ENCODE data around the gene PLB1. TPM values are rescaled to one million over a fixed set of nuclear protein-coding genes. Genes with fewer than 3 reads are reported as not detected.
A peak's percentile ranks its signal among the peaks of the same experiment; 100 is the strongest.

The PLB1 gene
- total RNA-seq, 1 donor from 2014 or later: 5.5 TPM

GRCh38 chr2:28644760-28645159 is 148.9 kb downstream of the PLB1 start:
- no peak for DNase-seq (ENCODE audit: low spot score)
- intact Hi-C loops (cut with DNase I): no loop called here
- no peak for ATAC-seq

GRCh38 chr2:28645553-28645952 is 149.7 kb downstream of the PLB1 start:
- ATAC-seq (no peak), DNase-seq (ENCODE audit: low spot score) (no peak)
- intact Hi-C loops (cut with DNase I): no loop called here

- no peak for ATAC-seq
These were observed 151.8 kb downstream of the PLB1 start for GRCh38 chr2:28647682-28648081.

GRCh38 chr2:28648147-28648546 is 152.3 kb downstream of the PLB1 start:
- intact Hi-C loops (cut with DNase I): no loop called here
- ATAC-seq: no peak
- no peak for DNase-seq (ENCODE audit: low spot score)

More at GRCh38 chr2:28647682-28648081, 151.8 kb downstream of the PLB1 start:
- intact Hi-C loops (cut with DNase I): no loop called here
- DNase-seq (ENCODE audit: low spot score): no peak

GRCh38 chr2:28648671-28649395 is 153.0 kb downstream of the PLB1 start:
- no peak for ATAC-seq
- intact Hi-C loops (cut with DNase I): no loop called here
- DNase-seq (ENCODE audit: low spot score): no peak

GRCh38 chr2:28649481-28650265 is 153.8 kb downstream of the PLB1 start:
- ATAC-seq (no peak), DNase-seq (ENCODE audit: low spot score) (no peak)
- intact Hi-C loops (cut with DNase I): no loop called here

GRCh38 chr2:28650266-28650584 is 154.4 kb downstream of the PLB1 start:
- no peak for ATAC-seq
- intact Hi-C loops (cut with DNase I): no loop called here
- no peak for DNase-seq (ENCODE audit: low spot score)

- intact Hi-C loops (cut with DNase I): no loop called here
- no peak for ATAC-seq
- no peak for DNase-seq (ENCODE audit: low spot score)
These were observed 156.4 kb downstream of the PLB1 start for GRCh38 chr2:28652217-28652616.

GRCh38 chr2:28653892-28654662 is 158.2 kb downstream of the PLB1 start:
- intact Hi-C loops (cut with DNase I): no loop called here
- ATAC-seq: no peak
- DNase-seq (ENCODE audit: low spot score): no peak

GRCh38 chr2:28654663-28655320 is 158.9 kb downstream of the PLB1 start:
- ATAC-seq (no peak), DNase-seq (ENCODE audit: low spot score) (no peak)
- intact Hi-C loops (cut with DNase I): no loop called here

- ATAC-seq: no peak
- no peak for DNase-seq (ENCODE audit: low spot score)
- intact Hi-C loops (cut with DNase I): no loop called here
These were observed 161.2 kb downstream of the PLB1 start for GRCh38 chr2:28656937-28657615.

- no peak for ATAC-seq
- intact Hi-C loops (cut with DNase I): no loop called here
- DNase-seq (ENCODE audit: low spot score): no peak
These were observed 162.5 kb downstream of the PLB1 start for GRCh38 chr2:28658369-28658768.

- intact Hi-C loops (cut with DNase I): no loop called here
- DNase-seq (ENCODE audit: low spot score) (no peak), ATAC-seq (no peak)
These were observed 163.3 kb downstream of the PLB1 start for GRCh38 chr2:28659127-28659526.

- ATAC-seq: peak; percentile 74
- DNase-seq (ENCODE audit: low spot score): no peak
- intact Hi-C loops (cut with DNase I): no loop called here
These were observed 165.7 kb downstream of the PLB1 start for GRCh38 chr2:28661589-28662001.

- intact Hi-C loops (cut with DNase I): no loop called here
- DNase-seq (ENCODE audit: low spot score) (no peak), ATAC-seq (no peak)
These were observed 166.2 kb downstream of the PLB1 start for GRCh38 chr2:28662044-28662443.

- ATAC-seq: no peak
- intact Hi-C loops (cut with DNase I): no loop called here
- no peak for DNase-seq (ENCODE audit: low spot score)
These were observed 166.8 kb downstream of the PLB1 start for GRCh38 chr2:28662468-28663181.

GRCh38 chr2:28663359-28663758 is 167.5 kb downstream of the PLB1 start:
- intact Hi-C loops (cut with DNase I): no loop called here
- ATAC-seq: no peak
- DNase-seq (ENCODE audit: low spot score): no peak

GRCh38 chr2:28664120-28664842 is 168.4 kb downstream of the PLB1 start:
- DNase-seq (ENCODE audit: low spot score) (no peak), ATAC-seq (peak; percentile 52)
- intact Hi-C loops (cut with DNase I): no loop called here
